Measurements from ENCODE around the gene KCNK5. TPM values are rescaled to one million over a fixed set of nuclear protein-coding genes. Genes with fewer than 3 reads are reported as not detected.
A peak's percentile ranks its signal among the peaks of the same experiment; 100 is the strongest.

The KCNK5 gene
- total and polyA plus RNA-seq, 2 experiments from 2014 or later, result 0.21 to 0.27 TPM

GRCh38 chr6:39231521-39232243 lies 2.4 kb upstream of the KCNK5 start:
- no peak overlapping the region for H3K27ac ChIP-seq
- no peaks in the 10 kb centered on the region for H3K4me1 ChIP-seq (ENCODE audit: low read depth)
- TF ChIP-seq CTCF (IDR thresholded peaks at IDR 0.05; ENCODE audit: low read depth, low read length), result no peak
- no peaks in the 10 kb centered on the region for H3K9me3 ChIP-seq (ENCODE audit: low read depth)
- DNase-seq (ENCODE audit: low read depth in 1 of 2, low spot score in 1 of 2), result no peak
- H3K27me3 ChIP-seq, result peaks cover 32% of the 10 kb centered on the region
- no peaks in the 10 kb centered on the region for H3K36me3 ChIP-seq
- no peak overlapping the region for H3K4me3 ChIP-seq

GRCh38 chr6:39230654-39231035 lies 1.4 kb upstream of the KCNK5 start:
- no peak overlapping the region for H3K27ac ChIP-seq
- no peak for DNase-seq (ENCODE audit: low read depth in 1 of 2, low spot score in 1 of 2)
- no peak overlapping the region for H3K4me3 ChIP-seq
- peaks cover 35% of the 10 kb centered on the region for H3K27me3 ChIP-seq
- TF ChIP-seq CTCF (IDR thresholded peaks at IDR 0.05; ENCODE audit: low read depth, low read length), result no peak
- H3K9me3 ChIP-seq (ENCODE audit: low read depth), result no peaks in the 10 kb centered on the region
- H3K4me1 ChIP-seq (ENCODE audit: low read depth), result no peaks in the 10 kb centered on the region
- H3K36me3 ChIP-seq, result no peaks in the 10 kb centered on the region

- H3K36me3 ChIP-seq, result no peaks in the 10 kb centered on the region
- no peak for TF ChIP-seq CTCF (IDR thresholded peaks at IDR 0.05; ENCODE audit: low read depth, low read length)
- H3K4me3 ChIP-seq, result peak overlapping the region; percentile 43
- DNase-seq (ENCODE audit: low read depth in 1 of 2, low spot score in 1 of 2), result no peak
- peaks cover 35% of the 10 kb centered on the region for H3K27me3 ChIP-seq
- no peaks in the 10 kb centered on the region for H3K4me1 ChIP-seq (ENCODE audit: low read depth)
- H3K9me3 ChIP-seq (ENCODE audit: low read depth), result no peaks in the 10 kb centered on the region
- no peak overlapping the region for H3K27ac ChIP-seq
Measured at GRCh38 chr6:39228111-39228971, 934 bp downstream of the KCNK5 start.

GRCh38 chr6:39227476-39227875 lies 1.8 kb downstream of the KCNK5 start:
- no peak for TF ChIP-seq CTCF (IDR thresholded peaks at IDR 0.05; ENCODE audit: low read depth, low read length)
- DNase-seq (ENCODE audit: low read depth in 1 of 2, low spot score in 1 of 2), result no peak
- Histone ChIP-seq H3K4me3 (no peak overlapping the region), H3K4me1 (ENCODE audit: low read depth) (no peaks in the 10 kb centered on the region), H3K36me3 (no peaks in the 10 kb centered on the region), H3K27ac (no peak overlapping the region), H3K27me3 (peaks cover 35% of the 10 kb centered on the region), H3K9me3 (ENCODE audit: low read depth) (no peaks in the 10 kb centered on the region)

GRCh38 chr6:39226639-39227329 lies 2.5 kb downstream of the KCNK5 start:
- Histone ChIP-seq H3K9me3 (ENCODE audit: low read depth) (no peaks in the 10 kb centered on the region), H3K27me3 (peaks cover 35% of the 10 kb centered on the region), H3K4me1 (ENCODE audit: low read depth) (no peaks in the 10 kb centered on the region), H3K27ac (no peak overlapping the region), H3K36me3 (no peaks in the 10 kb centered on the region), H3K4me3 (no peak overlapping the region)
- DNase-seq (ENCODE audit: low read depth in 1 of 2, low spot score in 1 of 2), result no peak
- TF ChIP-seq CTCF (IDR thresholded peaks at IDR 0.05; ENCODE audit: low read depth, low read length), result no peak

All from cardiac muscle cell (in vitro differentiated cells and primary cell).